ENCODE results near the gene POPDC2. TPM values are rescaled to one million over a fixed set of nuclear protein-coding genes. Genes with fewer than 3 reads are reported as not detected.

Gene POPDC2
- polyA plus RNA-seq, 1 of the 3 experiments (the other 2 are of a cell fraction) = 19.9 TPM

GRCh38 chr3:119601154-119601553, 59.2 kb downstream of the POPDC2 start:
- CTCF ChIA-PET = interaction anchor here (1.3 to 2.0 kb wide), 7 partner anchors 12 to 81 kb away, joined by 3 to 7 read pairs (median 6); no protein-coding TSS in a partner anchor
- no peak overlapping the region for H2AFZ ChIP-seq (ENCODE audit: low read depth)
- no peaks in the 10 kb centered on the region for H3K9me2 ChIP-seq
- no peaks in the 10 kb centered on the region for H3F3A ChIP-seq (replicated peaks; ENCODE audit: insufficient read depth)
- no peak overlapping the region for H3K9ac ChIP-seq
- POLR2A ChIA-PET = no interaction called here
- no peak overlapping the region for H3K27ac ChIP-seq (ENCODE audit: low read depth in 2 of 2, low read length in 1 of 2)
- TF ChIP-seq TAF1 (IDR thresholded peaks at IDR 0.05; ENCODE audit: borderline replicate concordance, low read depth, low read length) (no peak), SIN3A (IDR thresholded peaks at IDR 0.05; ENCODE audit: borderline replicate concordance, low read depth, low read length) (no peak), FOSL2 (IDR thresholded peaks at IDR 0.05; ENCODE audit: borderline replicate concordance, low read depth) (no peak), USF1 (IDR thresholded peaks at IDR 0.05; ENCODE audit: borderline replicate concordance, low read depth) (no peak)
- no peaks in the 10 kb centered on the region for H3K36me3 ChIP-seq (replicated peaks in 1 of 2; ENCODE audit: control insufficient read depth in 1 of 2, insufficient read depth in 2 of 2, low read length in 1 of 2)
- no peaks in the 10 kb centered on the region for H3K79me2 ChIP-seq (ENCODE audit: insufficient read depth)
- peaks cover 0 to 19% of the 10 kb centered on the region in 2 experiments; a peak in 1 of 4 replicates for H3K4me1 ChIP-seq (ENCODE audit: control insufficient read depth in 1 of 2, insufficient read depth in 2 of 2, low read depth in 1 of 2, low read length in 1 of 2)
- H4K20me1 ChIP-seq (ENCODE audit: insufficient read depth) = no peaks in the 10 kb centered on the region
- H3K4me3 ChIP-seq (ENCODE audit: low read depth in 2 of 2, low read length in 1 of 2) = no peak overlapping the region
- H3K4me2 ChIP-seq = no peak overlapping the region
- H3K27me3 ChIP-seq (ENCODE audit: insufficient read depth) = no peaks in the 10 kb centered on the region
- H3K9me3 ChIP-seq = no peaks in the 10 kb centered on the region
- 92% methylated on average over 2 of the region's 3 CpGs for WGBS (ENCODE audit: low lambda C conversion rate)
- DNase-seq = no peak

DNA sequence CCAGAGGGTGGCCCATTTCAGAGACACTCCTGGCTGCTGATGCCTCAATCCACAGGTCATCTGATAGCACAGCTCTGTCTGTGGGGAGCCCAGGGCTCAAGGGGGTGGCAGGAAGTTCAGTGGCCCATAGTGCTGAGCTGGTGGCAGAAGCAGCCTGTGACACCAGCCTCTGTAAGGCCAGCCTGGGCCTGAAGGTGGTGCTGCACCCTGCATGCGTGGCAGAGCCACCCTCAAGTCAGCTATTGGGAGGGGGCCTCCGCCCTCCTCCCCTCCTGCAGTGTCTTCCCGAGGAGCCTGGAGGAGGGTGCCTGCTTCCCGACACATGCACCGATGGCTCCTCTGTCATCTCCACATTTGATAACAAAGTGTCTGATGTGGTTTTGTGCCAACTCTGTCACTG, 59.7 kb downstream of the POPDC2 start:
- Histone ChIP-seq H3F3A (replicated peaks; ENCODE audit: insufficient read depth) (no peaks in the 10 kb centered on the region), H3K36me3 (replicated peaks in 1 of 2; ENCODE audit: control insufficient read depth in 1 of 2, insufficient read depth in 2 of 2, low read length in 1 of 2) (no peaks in the 10 kb centered on the region), H3K9ac (no peak overlapping the region), H3K4me2 (no peak overlapping the region), H3K27me3 (ENCODE audit: insufficient read depth) (no peaks in the 10 kb centered on the region), H2AFZ (ENCODE audit: low read depth) (no peak overlapping the region), H3K4me3 (ENCODE audit: low read depth in 2 of 2, low read length in 1 of 2) (no peak overlapping the region; a peak in 1 of 4 replicates), H3K4me1 (ENCODE audit: control insufficient read depth in 1 of 2, insufficient read depth in 2 of 2, low read depth in 1 of 2, low read length in 1 of 2) (peaks cover 0 to 22% of the 10 kb centered on the region in 2 experiments; a peak in 1 of 4 replicates), H3K9me2 (no peaks in the 10 kb centered on the region), H3K79me2 (ENCODE audit: insufficient read depth) (no peaks in the 10 kb centered on the region), H3K27ac (ENCODE audit: low read depth in 2 of 2, low read length in 1 of 2) (no peak overlapping the region; a peak in 1 of 4 replicates), H3K9me3 (no peaks in the 10 kb centered on the region), H4K20me1 (ENCODE audit: insufficient read depth) (no peaks in the 10 kb centered on the region)
- POLR2A ChIA-PET = interaction anchor here (1.3 kb wide), 1 partner anchor 103 kb away, joined by 3 read pairs; the partner anchor contains the start of gene TIMMDC1
- DNase-seq = peak; percentile 44
- CTCF ChIA-PET = interaction anchor here (1.1 to 2.4 kb wide), 9 partner anchors 12 to 325 kb away, joined by 3 to 8 read pairs (median 6); no protein-coding TSS in a partner anchor
- TF ChIP-seq CHD2 (IDR thresholded peaks at IDR 0.05; ENCODE audit: low read length, partially characterized antibody) (no peak), FOSL2 (IDR thresholded peaks at IDR 0.05; ENCODE audit: borderline replicate concordance, low read depth) (no peak), TCF12 (IDR thresholded peaks at IDR 0.05) (no peak), SIN3A (IDR thresholded peaks at IDR 0.05; ENCODE audit: borderline replicate concordance, low read depth, low read length) (no peak), GATA2 (CRISPR knock-in tag; IDR thresholded peaks at IDR 0.05) (no peak), NFIC (IDR thresholded peaks at IDR 0.05; ENCODE audit: borderline replicate concordance) (no peak), RAD21 (IDR thresholded peaks at IDR 0.05; ENCODE audit: low read length) (peak; percentile 63), ZBTB33 (IDR thresholded peaks at IDR 0.05; ENCODE audit: borderline replicate concordance, low read depth) (no peak), CTCF (IDR thresholded peaks at IDR 0.05) (peak; percentile 42), RCOR1 (IDR thresholded peaks at IDR 0.05; ENCODE audit: low read length) (no peak), SMC3 (IDR thresholded peaks at IDR 0.05; ENCODE audit: low read depth, low read length) (peak; percentile 37), TAF1 (IDR thresholded peaks at IDR 0.05; ENCODE audit: borderline replicate concordance, low read depth, low read length) (no peak), MXI1 (IDR thresholded peaks at IDR 0.05; ENCODE audit: low read depth, low read length) (no peak), EZH2phosphoT487 (IDR thresholded peaks at IDR 0.05; ENCODE audit: borderline replicate concordance, low read depth) (no peak), EP300 (IDR thresholded peaks at IDR 0.05; ENCODE audit: borderline replicate concordance in 1 of 2, low read depth in 1 of 2, low read length in 1 of 2) (no peak)
- TF ChIP-seq, protein P1, sequence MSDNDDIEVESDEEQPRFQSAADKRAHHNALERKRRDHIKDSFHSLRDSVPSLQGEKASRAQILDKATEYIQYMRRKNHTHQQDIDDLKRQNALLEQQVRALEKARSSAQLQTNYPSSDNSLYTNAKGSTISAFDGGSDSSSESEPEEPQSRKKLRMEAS (IDR thresholded peaks at IDR 0.05; ENCODE audit: low read depth) = no peak
- WGBS (ENCODE audit: low lambda C conversion rate) = 100% methylated on average over 2 of the region's 5 CpGs
